Non-pigmented ciliary epithelial cell (primary cell): Measurements from ENCODE around the gene NDUFB6.
"Not testable (repeated sequence)": the region's sequence is repeated elsewhere in the genome, so short reads cannot be mapped to it uniquely, and the experiment has no call there.

Experiments
- DNase-seq: peaks from one replicate; pipeline ENCODE4 v3.0.0-alpha.2; 2010; ENCODE audit warnings: low read depth

The NDUFB6 gene

GRCh38 chr9:32572900-32573523, at the start of gene NDUFB6:
Gene NDUFB6, minus strand, starts transcription at chr9:32573159. Its CDS starts 99 bp downstream, at chr9:32573060.
- DNase-seq, result peak; percentile 73

DNA sequence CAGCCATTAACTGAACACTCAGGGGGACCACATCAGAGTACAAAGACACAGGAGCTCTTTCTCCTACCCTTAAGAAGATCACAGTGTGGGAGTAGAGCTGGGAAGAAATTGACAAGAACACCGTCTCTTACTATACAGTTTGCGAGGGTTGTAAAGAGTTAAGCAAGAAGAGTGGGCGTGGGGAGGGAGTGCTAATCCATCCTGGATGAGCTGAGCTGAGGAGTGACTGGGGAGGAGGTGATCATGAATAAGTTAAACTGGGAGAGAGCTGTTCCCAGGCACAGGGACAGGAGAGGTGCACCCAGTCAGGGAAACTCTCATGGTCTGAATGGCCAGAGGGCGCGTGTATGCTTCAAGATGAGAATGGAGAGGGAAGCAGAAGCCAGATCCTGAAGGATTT, 45.3 kb upstream of the NDUFB6 start:
- no peak for DNase-seq

DNA sequence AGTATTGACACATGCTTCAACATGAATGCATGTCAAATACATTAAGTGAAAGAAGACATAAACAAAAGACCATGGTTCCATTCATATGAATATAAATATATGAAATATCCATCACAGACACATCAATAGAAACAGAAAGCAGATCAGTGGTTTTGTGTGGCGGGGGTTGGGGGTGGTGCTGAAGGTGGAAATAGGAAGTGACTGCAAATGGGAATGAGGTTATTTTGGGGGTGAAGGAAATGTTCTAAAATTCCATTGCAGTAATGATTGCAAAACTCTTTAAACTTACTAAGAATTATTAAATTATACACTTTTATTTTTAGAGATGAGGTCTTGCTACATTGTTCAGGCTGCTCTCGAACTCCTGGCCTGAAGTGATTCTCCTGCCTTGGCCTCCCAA, 33.9 kb upstream of the NDUFB6 start:
- DNase-seq, result no peak

- DNase-seq, result no peak
Observed at GRCh38 chr9:32603914-32604852, 31.2 kb upstream of the NDUFB6 start.

GRCh38 chr9:32599021-32599420, 26.1 kb upstream of the NDUFB6 start:
- DNase-seq, result not testable (repeated sequence)

DNA sequence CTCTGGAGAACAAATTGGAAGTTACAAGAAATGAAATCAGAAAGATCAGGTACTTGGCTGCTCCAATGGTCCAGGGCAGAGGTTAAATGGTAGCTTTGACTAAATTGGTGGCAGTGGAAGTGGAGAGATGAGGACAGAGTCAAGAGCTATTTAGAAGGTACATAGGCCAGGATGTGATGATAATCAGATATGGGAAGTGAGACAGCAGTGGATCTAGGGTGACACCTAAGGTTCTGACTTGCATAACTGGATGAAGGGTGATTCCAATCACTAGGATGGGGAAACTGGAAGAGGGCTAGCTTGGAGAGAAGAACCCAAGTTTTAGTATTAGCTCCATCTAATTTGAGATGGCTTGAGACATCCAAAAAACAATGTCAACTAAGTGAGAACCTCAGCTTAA, 24.0 kb upstream of the NDUFB6 start:
- DNase-seq, result no peak

- DNase-seq, result no peak
Observed at GRCh38 chr9:32596096-32596865, 23.3 kb upstream of the NDUFB6 start.

DNA sequence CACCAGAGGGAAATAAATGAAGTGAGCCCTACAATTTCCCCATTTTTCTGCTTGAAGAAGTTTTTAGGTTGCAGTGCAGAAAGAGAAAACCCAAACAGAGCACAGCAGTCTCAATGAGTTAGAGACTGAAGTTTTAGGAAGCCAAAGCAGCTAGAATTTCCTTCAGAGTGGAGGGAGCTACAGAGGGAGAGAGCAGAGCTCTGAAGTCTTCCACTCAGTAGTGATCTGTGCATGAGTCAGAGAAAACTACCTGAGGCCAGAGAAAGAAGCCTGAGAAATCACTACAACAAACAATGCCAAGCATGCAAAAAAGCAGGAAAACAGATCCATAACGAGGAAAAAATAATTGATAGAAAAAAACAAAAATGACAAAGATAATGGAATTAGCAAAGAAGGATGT, 17.9 kb upstream of the NDUFB6 start:
- no peak for DNase-seq

DNA sequence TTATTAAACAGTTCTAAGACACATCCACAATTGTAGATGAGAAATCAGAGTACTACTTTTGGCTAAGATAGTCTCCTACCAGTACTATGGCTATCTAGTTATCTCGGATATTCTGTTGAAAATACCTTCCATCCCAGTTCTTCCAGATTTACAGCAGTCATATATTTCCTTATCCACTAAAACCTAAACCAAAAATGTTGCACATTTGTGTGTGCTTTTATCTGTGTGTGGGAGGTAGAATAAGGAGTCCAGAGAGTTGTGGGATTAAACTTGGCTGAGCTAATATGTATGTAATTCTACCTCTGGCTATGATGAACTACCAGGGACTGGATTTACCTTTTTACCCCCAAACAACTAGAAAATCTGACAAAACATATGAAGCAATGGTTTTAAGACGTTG, 17.5 kb upstream of the NDUFB6 start:
- DNase-seq, result no peak

GRCh38 chr9:32589083-32589723, 16.2 kb upstream of the NDUFB6 start:
- DNase-seq, result no peak

- DNase-seq, result no peak
Observed at GRCh38 chr9:32587901-32588300, 14.9 kb upstream of the NDUFB6 start.

GRCh38 chr9:32584784-32585183, 11.8 kb upstream of the NDUFB6 start:
- DNase-seq, result no peak

DNA sequence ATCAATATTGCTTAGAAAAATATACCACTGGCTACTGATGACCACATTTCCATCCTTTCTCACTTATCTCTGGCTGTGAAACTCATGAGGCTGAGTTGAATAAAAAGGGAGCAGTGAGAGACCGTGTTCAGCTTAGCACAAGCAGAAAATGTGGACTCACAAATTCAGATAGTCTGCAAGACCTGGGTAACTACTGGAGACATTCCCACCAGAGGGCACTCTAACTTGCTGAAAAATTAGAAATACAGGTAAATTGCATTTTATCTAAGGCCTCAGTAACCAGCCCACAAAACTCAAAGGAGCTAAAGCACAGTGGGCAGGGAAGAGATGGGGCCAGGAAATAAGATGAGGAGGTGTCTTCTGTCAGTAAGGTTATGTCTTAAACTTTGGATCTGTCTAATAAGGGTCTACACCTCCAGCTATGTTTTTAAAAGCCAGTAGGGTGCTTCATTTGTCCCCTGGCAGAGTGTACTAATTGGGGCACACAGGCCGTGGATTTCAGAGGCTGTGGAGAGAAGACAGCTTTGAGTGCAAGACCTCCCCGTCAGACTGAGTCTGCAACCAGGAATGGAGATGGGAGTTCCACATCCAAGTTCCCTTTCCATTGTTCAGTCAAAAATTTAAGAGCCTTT, 8.7 kb upstream of the NDUFB6 start:
- no peak for DNase-seq

DNA sequence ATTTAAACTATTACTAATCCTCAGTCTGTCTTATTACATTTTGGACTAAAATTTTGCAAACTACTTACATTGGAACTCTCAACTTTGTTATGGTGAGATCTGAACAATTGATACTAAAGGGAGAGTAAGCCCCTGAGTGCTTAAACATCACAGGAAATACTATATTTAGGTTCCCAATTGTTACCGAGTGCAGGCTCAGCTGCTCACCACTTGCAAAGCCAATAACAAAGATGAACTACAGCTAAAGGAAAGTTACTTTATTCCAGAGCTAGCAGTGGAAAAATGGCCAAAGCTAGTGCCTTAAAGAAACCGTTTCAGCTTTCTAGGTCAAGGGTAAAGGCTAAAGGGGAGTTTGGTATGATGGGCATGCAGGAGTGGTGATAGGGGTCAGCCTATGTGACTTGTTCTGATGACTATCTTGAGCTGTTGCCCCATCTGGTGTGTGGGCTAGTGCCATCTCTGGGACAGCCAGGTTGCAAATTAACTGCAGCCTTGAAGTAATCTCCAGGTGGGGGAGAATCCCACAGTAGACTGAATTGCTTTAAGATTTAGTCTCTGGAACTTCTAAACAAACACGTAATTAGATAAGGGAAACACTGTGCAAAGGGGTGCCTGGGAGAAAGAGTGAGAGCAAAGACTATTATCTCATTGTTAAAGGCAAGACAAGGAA, 7.8 kb upstream of the NDUFB6 start:
- DNase-seq, result no peak

GRCh38 chr9:32579706-32580331, 6.9 kb upstream of the NDUFB6 start:
- DNase-seq, result no peak

DNA sequence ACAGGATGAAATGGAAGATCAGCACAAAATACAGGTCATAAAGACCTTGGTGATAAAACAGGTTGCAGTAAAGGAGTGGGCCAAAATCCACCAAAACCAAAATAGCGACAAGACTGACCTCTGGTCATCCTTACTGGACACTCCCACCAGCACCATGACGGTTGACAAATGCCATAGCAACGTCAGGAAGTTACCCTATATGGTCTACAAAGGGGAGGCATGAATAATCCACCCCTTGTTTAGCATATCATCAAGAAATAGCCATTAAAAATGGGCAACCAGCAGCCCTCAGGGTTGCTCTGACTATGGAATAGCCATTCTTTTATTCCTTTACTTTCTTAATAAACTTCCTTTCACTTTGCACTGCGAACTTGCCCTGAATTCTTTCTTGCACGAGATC, 6.0 kb upstream of the NDUFB6 start:
- DNase-seq, result no peak

GRCh38 chr9:32577316-32577715, 4.4 kb upstream of the NDUFB6 start:
- no peak for DNase-seq

- DNase-seq, result no peak
Observed at GRCh38 chr9:32574858-32575257, 1.9 kb upstream of the NDUFB6 start.

GRCh38 chr9:32573821-32574220, 862 bp upstream of the NDUFB6 start:
- DNase-seq, result no peak
